ENCODE data around the gene CLMN. TPM values are rescaled to one million over a fixed set of nuclear protein-coding genes. Genes with fewer than 3 reads are reported as not detected.

The CLMN gene
- total and polyA plus RNA-seq, 2 experiments from 2014 or later, result 15.7 to 40.0 TPM

GRCh38 chr14:95290871-95291431 is 28.8 kb downstream of the CLMN start:
- peak overlapping the region; percentile 46 for H3K4me2 ChIP-seq
- no peak for TF ChIP-seq EZH2phosphoT487 (IDR thresholded peaks at IDR 0.05; ENCODE audit: low read depth, severe bottlenecking, unreplicated experiment)
- TF ChIP-seq CTCF (IDR thresholded peaks at IDR 0.05; ENCODE audit: poor library complexity), result no peak
- TF ChIP-seq EZH2 (IDR thresholded peaks at IDR 0.05; ENCODE audit: borderline replicate concordance), result no peak
- H4K20me1 ChIP-seq (ENCODE audit: insufficient read depth, poor library complexity, severe bottlenecking), result no peaks in the 10 kb centered on the region
- DNase-seq (ENCODE audit: low spot score), result peak; percentile 42
- H3K9me3 ChIP-seq (ENCODE audit: low read depth), result no peaks in the 10 kb centered on the region
- WGBS (ENCODE audit: low lambda C conversion rate, missing lambda C conversion rate), result 53% methylated on average over 17 of the region's 17 CpGs
- no peak overlapping the region for H3K27ac ChIP-seq
- peaks cover 5% of the 10 kb centered on the region for H3K4me1 ChIP-seq (ENCODE audit: insufficient read depth)
- H3K27me3 ChIP-seq, result no peaks in the 10 kb centered on the region
- H3K79me2 ChIP-seq, result peaks cover 9% of the 10 kb centered on the region
- no peaks in the 10 kb centered on the region for H3K9me2 ChIP-seq (replicated peaks; ENCODE audit: insufficient read depth)
- H3K36me3 ChIP-seq (replicated peaks; ENCODE audit: insufficient read depth, low read depth), result no peaks in the 10 kb centered on the region
- H3K4me3 ChIP-seq, result no peak overlapping the region
- H2AFZ ChIP-seq, result no peak overlapping the region

GRCh38 chr14:95290021-95290420 is 29.7 kb downstream of the CLMN start:
- Histone ChIP-seq H3K9me3 (ENCODE audit: low read depth) (no peaks in the 10 kb centered on the region), H3K4me1 (ENCODE audit: insufficient read depth) (peaks cover 5% of the 10 kb centered on the region), H3K36me3 (replicated peaks; ENCODE audit: insufficient read depth, low read depth) (no peaks in the 10 kb centered on the region), H2AFZ (no peak overlapping the region), H3K27ac (no peak overlapping the region), H3K4me2 (no peak overlapping the region), H3K4me3 (no peak overlapping the region), H4K20me1 (ENCODE audit: insufficient read depth, poor library complexity, severe bottlenecking) (no peaks in the 10 kb centered on the region), H3K79me2 (peaks cover 9% of the 10 kb centered on the region), H3K9me2 (replicated peaks; ENCODE audit: insufficient read depth) (no peaks in the 10 kb centered on the region), H3K27me3 (no peaks in the 10 kb centered on the region)
- DNase-seq (ENCODE audit: low spot score), result no peak
- WGBS (ENCODE audit: low lambda C conversion rate, missing lambda C conversion rate), result 93% methylated on average over 5 of the region's 5 CpGs
- TF ChIP-seq EZH2 (IDR thresholded peaks at IDR 0.05; ENCODE audit: borderline replicate concordance), result no peak
- no peak for TF ChIP-seq EZH2phosphoT487 (IDR thresholded peaks at IDR 0.05; ENCODE audit: low read depth, severe bottlenecking, unreplicated experiment)
- TF ChIP-seq CTCF (IDR thresholded peaks at IDR 0.05; ENCODE audit: poor library complexity), result no peak

- Histone ChIP-seq H3K4me2 (no peak overlapping the region), H3K9me3 (ENCODE audit: low read depth) (no peaks in the 10 kb centered on the region), H3K4me3 (no peak overlapping the region), H3K4me1 (ENCODE audit: insufficient read depth) (peaks cover 5% of the 10 kb centered on the region), H3K9me2 (replicated peaks; ENCODE audit: insufficient read depth) (no peaks in the 10 kb centered on the region), H3K27ac (no peak overlapping the region), H3K36me3 (replicated peaks; ENCODE audit: insufficient read depth, low read depth) (no peaks in the 10 kb centered on the region), H4K20me1 (ENCODE audit: insufficient read depth, poor library complexity, severe bottlenecking) (no peaks in the 10 kb centered on the region), H3K79me2 (peaks cover 9% of the 10 kb centered on the region), H3K27me3 (no peaks in the 10 kb centered on the region), H2AFZ (no peak overlapping the region)
- DNase-seq (ENCODE audit: low spot score), result no peak
- WGBS (ENCODE audit: low lambda C conversion rate, missing lambda C conversion rate), result 89% methylated on average over 6 of the region's 6 CpGs
- TF ChIP-seq CTCF (IDR thresholded peaks at IDR 0.05; ENCODE audit: poor library complexity) (no peak), EZH2phosphoT487 (IDR thresholded peaks at IDR 0.05; ENCODE audit: low read depth, severe bottlenecking, unreplicated experiment) (no peak), EZH2 (IDR thresholded peaks at IDR 0.05; ENCODE audit: borderline replicate concordance) (no peak)
Observed at GRCh38 chr14:95289323-95290010, 30.2 kb downstream of the CLMN start.
